HL-60 (cell line): ENCODE results near the gene PRKCD.

Experiments
- DNase-seq, 2 experiments: peaks; one replicate each; pipeline ENCODE4 v3.0.0-alpha.2; 2010 to 2020; ENCODE audit warnings: low read depth in 1 of 2, low spot score in 1 of 2
- H3K27ac ChIP-seq: fragments of 250-450 bp; sonication (Bioruptor Pico); replicated peaks from 2 replicates; pipeline ENCODE4 v1.5.1; 2020; ENCODE audit warnings: mild to moderate bottlenecking, moderate library complexity
- H3K27me3 ChIP-seq: fragments of 250-450 bp; sonication (Bioruptor Pico); 2 replicates; pipeline ENCODE4 v1.5.1; 2021; ENCODE audit warnings: mild to moderate bottlenecking, moderate library complexity; ENCODE audit not compliant: insufficient read depth, poor library complexity, severe bottlenecking
- H3K4me3 ChIP-seq: replicated peaks from 2 replicates; pipeline ENCODE4 v1.5.1; 2011; ENCODE audit warnings: mild to moderate bottlenecking, control low read depth, low read length; ENCODE audit not compliant: insufficient read depth
- CTCF ChIP-seq: IDR thresholded peaks from one replicate; pipeline ENCODE4 v1.5.1; 2011; ENCODE audit warnings: low read length, control low read depth, inconsistent platforms; ENCODE audit not compliant: insufficient read depth
- GABPA ChIP-seq: IDR thresholded peaks from 2 replicates; pipeline ENCODE4 v1.6.1; 2012; ENCODE audit warnings: low read depth
- POLR2AphosphoS5 ChIP-seq: IDR thresholded peaks from 2 replicates; pipeline ENCODE4 v1.6.1; 2012; ENCODE audit warnings: low read depth
- REST ChIP-seq: IDR thresholded peaks from 2 replicates; pipeline ENCODE4 v1.6.1; 2012; ENCODE audit warnings: low read depth; ENCODE audit not compliant: insufficient replicate concordance
- SPI1 ChIP-seq: IDR thresholded peaks from 2 replicates; pipeline ENCODE4 v1.6.1; 2012; ENCODE audit warnings: low read depth, mild to moderate bottlenecking, borderline replicate concordance

The PRKCD gene

GRCh38 chr3:53169832-53170324, 8.9 kb downstream of the PRKCD start:
- TF ChIP-seq POLR2AphosphoS5: no peak
- TF ChIP-seq SPI1: peak; percentile 93
- TF ChIP-seq GABPA: no peak
- no peak for TF ChIP-seq REST
- Histone ChIP-seq H3K27me3 (no peaks in the 10 kb centered on the region), H3K4me3 (peak overlapping the region; percentile 45), H3K27ac (peak overlapping the region; percentile 97)
- no peak for DNase-seq

- DNase-seq: peak; percentile 95 to 98
- Histone ChIP-seq H3K27ac (peak overlapping the region; percentile 97), H3K4me3 (peak overlapping the region; percentile 41), H3K27me3 (no peaks in the 10 kb centered on the region)
- TF ChIP-seq POLR2AphosphoS5 (peak; percentile 91), GABPA (no peak; the same call in 1 of the 2 replicates)
Observed at GRCh38 chr3:53170325-53171063, 9.5 kb downstream of the PRKCD start.

GRCh38 chr3:53171064-53171418, 10.0 kb downstream of the PRKCD start:
- peak overlapping the region; percentile 97 for H3K27ac ChIP-seq
- TF ChIP-seq POLR2AphosphoS5 (no peak; the same call in none of the 2 replicates), SPI1 (no peak), GABPA (no peak), CTCF (no peak), REST (no peak)
- H3K4me3 ChIP-seq: peak overlapping the region; percentile 41

GRCh38 chr3:53171827-53172505, 11.0 kb downstream of the PRKCD start:
- no peaks in the 10 kb centered on the region for H3K27me3 ChIP-seq
- peak; percentile 92 to 94 for DNase-seq
- peak overlapping the region; percentile 41 for H3K4me3 ChIP-seq
- TF ChIP-seq POLR2AphosphoS5 (peak; percentile 67; the same call in 1 of the 2 replicates), SPI1 (peak; percentile 86), GABPA (no peak)
- H3K27ac ChIP-seq: peak overlapping the region; percentile 97

More at GRCh38 chr3:53171064-53171418, 10.0 kb downstream of the PRKCD start:
- no peaks in the 10 kb centered on the region for H3K27me3 ChIP-seq
- no peak for DNase-seq

GRCh38 chr3:53173107-53173506, 12.1 kb downstream of the PRKCD start:
- TF ChIP-seq GABPA: no peak
- TF ChIP-seq CTCF: no peak
- no peak overlapping the region for H3K4me3 ChIP-seq

More at GRCh38 chr3:53173107-53173506, 12.1 kb downstream of the PRKCD start:
- H3K27ac ChIP-seq: peak overlapping the region; percentile 97
- DNase-seq: no peak
- H3K27me3 ChIP-seq: no peaks in the 10 kb centered on the region
